Thymus (tissue), 14 donors: ENCODE data around the gene KLF6. TPM values are rescaled to one million over a fixed set of nuclear protein-coding genes. Genes with fewer than 3 reads are reported as not detected.

Experiments
- DNase-seq, 9 donors: peaks; one replicate each; pipeline ENCODE4 v3.0.0-alpha.2; 2013; ENCODE audit warnings: low spot score in 9 of 9, low read depth in 6 of 9, missing footprints in 1 of 9
- H3K27ac ChIP-seq, 2 donors: one replicate each; pipeline ENCODE4 v1.5.1; 2013; ENCODE audit warnings: control low read depth in 1 of 2, low read depth in 1 of 2, low read length in 1 of 2, mild to moderate bottlenecking in 1 of 2, moderate library complexity in 1 of 2
- H3K27me3 ChIP-seq, 2 donors: one replicate each; pipeline ENCODE4 v1.5.1; 2013; ENCODE audit warnings: low read length in 1 of 2; ENCODE audit not compliant: control insufficient read depth in 2 of 2, insufficient read depth in 1 of 2
- H3K36me3 ChIP-seq, 2 donors: one replicate each; pipeline ENCODE4 v1.5.1; 2013; ENCODE audit warnings: low read length in 1 of 2, mild to moderate bottlenecking in 1 of 2, moderate library complexity in 1 of 2; ENCODE audit not compliant: control insufficient read depth in 2 of 2, insufficient read depth in 2 of 2
- H3K4me1 ChIP-seq, 2 donors: one replicate each; pipeline ENCODE4 v1.5.1; 2013; ENCODE audit warnings: low read length in 2 of 2; ENCODE audit not compliant: control insufficient read depth in 2 of 2, insufficient read depth in 2 of 2
- H3K4me3 ChIP-seq, 2 donors: one replicate each; pipeline ENCODE4 v1.5.1; 2013; ENCODE audit warnings: low read length in 2 of 2, control low read depth in 1 of 2, mild to moderate bottlenecking in 1 of 2
- H3K9me3 ChIP-seq, 2 donors: one replicate each; pipeline ENCODE4 v1.5.1; 2013; ENCODE audit warnings: low read length in 1 of 2, mild to moderate bottlenecking in 1 of 2; ENCODE audit not compliant: control insufficient read depth in 2 of 2, insufficient read depth in 1 of 2
- WGBS: extraction: QIAGEN DNeasy Blood & Tissue Kit; methylation state at CpG from one replicate; pipeline ENCODE4 v1.1.7; 2013; 5-methylcytosine and 5-hydroxymethylcytosine counted together
- long read RNA-seq, 10 donors: transcript quantifications; one replicate each; lab custom pipeline, GENCODE V29; 2026
- polyA plus RNA-seq: library from polyadenylated mRNA; stranded (reverse); fragments of 200-250 nt; gene quantifications from one replicate; pipeline ENCODE4 v1.2.3, GENCODE V29; 2013
- total RNA-seq: library from RNA; stranded (reverse); fragments of 120-200 nt; gene quantifications from one replicate; pipeline ENCODE4 v1.2.4, GENCODE V29; 2013
- donor health status: healthy.

KLF6 gene
- total RNA-seq (27.4 TPM), polyA plus RNA-seq (65.8 TPM)
- long read RNA-seq, donor 1, full-length matches to known transcripts, result 2 of 2 reads
- long read RNA-seq, donor 1, partial matches to known transcripts, result 0 of 2 reads
- long read RNA-seq, donor 1, other reads (novel, unspliced or antisense), result 0 of 2 reads
- long read RNA-seq, donor 2, result 0 reads
- long read RNA-seq, donor 3, full-length matches to known transcripts, result 35 of 35 reads
- long read RNA-seq, donor 3, partial matches to known transcripts, result 0 of 35 reads
- long read RNA-seq, donor 3, other reads (novel, unspliced or antisense), result 0 of 35 reads
- long read RNA-seq, donor 4, full-length matches to known transcripts, result 18 of 138 reads
- long read RNA-seq, donor 4, partial matches to known transcripts, result 120 of 138 reads
- long read RNA-seq, donor 4, other reads (novel, unspliced or antisense), result 0 of 138 reads
- long read RNA-seq, donor 5, full-length matches to known transcripts, result 44 of 52 reads
- long read RNA-seq, donor 5, partial matches to known transcripts, result 8 of 52 reads
- long read RNA-seq, donor 5, other reads (novel, unspliced or antisense), result 0 of 52 reads
- long read RNA-seq, donor 6, full-length matches to known transcripts, result 22 of 22 reads
- long read RNA-seq, donor 6, partial matches to known transcripts, result 0 of 22 reads
- long read RNA-seq, donor 6, other reads (novel, unspliced or antisense), result 0 of 22 reads
- long read RNA-seq, donor 7, full-length matches to known transcripts, result 38 of 243 reads
- long read RNA-seq, donor 7, partial matches to known transcripts, result 205 of 243 reads
- long read RNA-seq, donor 7, other reads (novel, unspliced or antisense), result 0 of 243 reads
- long read RNA-seq, donor 8, full-length matches to known transcripts, result 14 of 14 reads
- long read RNA-seq, donor 8, partial matches to known transcripts, result 0 of 14 reads
- long read RNA-seq, donor 8, other reads (novel, unspliced or antisense), result 0 of 14 reads
- long read RNA-seq, donor 9, full-length matches to known transcripts, result 22 of 22 reads
- long read RNA-seq, donor 9, partial matches to known transcripts, result 0 of 22 reads
- long read RNA-seq, donor 9, other reads (novel, unspliced or antisense), result 0 of 22 reads
- long read RNA-seq, donor 10, full-length matches to known transcripts, result 30 of 30 reads
- long read RNA-seq, donor 10, partial matches to known transcripts, result 0 of 30 reads
- long read RNA-seq, donor 10, other reads (novel, unspliced or antisense), result 0 of 30 reads

DNA sequence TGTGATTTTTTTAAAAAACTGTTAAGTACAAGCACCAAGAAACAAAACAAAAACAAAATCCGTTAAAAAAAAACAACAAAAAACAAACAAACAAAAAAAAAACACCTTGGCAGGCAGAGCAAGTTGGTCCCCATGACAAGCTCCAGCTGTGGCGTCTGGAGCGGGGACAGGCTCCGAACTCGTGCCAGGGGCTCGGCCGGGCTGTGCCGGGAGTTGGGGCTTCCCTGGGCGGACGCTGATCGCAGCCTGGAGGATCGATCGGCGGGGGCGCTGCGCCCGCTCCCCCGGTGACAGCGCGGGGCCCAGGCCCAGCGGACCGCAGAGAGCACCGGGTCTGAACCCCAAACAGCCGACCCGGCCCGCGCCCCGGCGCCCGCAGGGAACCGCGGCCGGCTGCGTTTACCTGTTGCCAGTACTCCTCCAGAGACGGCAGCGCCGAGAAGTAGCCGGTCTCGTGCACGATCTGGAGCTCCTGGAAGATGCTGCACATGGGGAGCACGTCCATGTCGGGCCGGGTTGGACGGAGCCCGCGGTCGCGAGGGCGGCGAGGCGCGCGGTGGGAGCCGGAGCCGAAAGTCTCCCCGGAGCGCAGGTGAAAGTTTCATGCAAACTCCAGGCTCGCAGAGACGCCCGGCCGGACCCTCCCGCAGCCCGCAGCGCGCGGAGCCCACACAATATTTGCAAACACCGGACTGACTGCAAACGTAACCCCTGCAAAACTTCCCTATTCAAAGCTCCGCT is at the start of gene KLF6:
Gene KLF6 (minus strand): TSS at position 700 of the 741 bp plus-strand sequence. CDS start 195 bp downstream, at position 505.
- H3K9me3 ChIP-seq, result no peaks in the 10 kb centered on the region
- peak within 1 kb of the TSS; percentile 76 to 100 for H3K4me3 ChIP-seq
- H3K4me1 ChIP-seq, result peaks cover 27 to 40% of the 10 kb centered on the region in 2 donors
- WGBS, result under 1% methylated on average over 69 of the region's 69 CpGs
- H3K36me3 ChIP-seq, result peaks cover 28 to 32% of the 10 kb centered on the region in 2 donors
- DNase-seq, result peak in 3 of 9 donors; percentile 43 to 53 (median 50)
- H3K27ac ChIP-seq, result peak within 1 kb of the TSS; percentile 99
- H3K27me3 ChIP-seq, result no peaks in the 10 kb centered on the region

DNA sequence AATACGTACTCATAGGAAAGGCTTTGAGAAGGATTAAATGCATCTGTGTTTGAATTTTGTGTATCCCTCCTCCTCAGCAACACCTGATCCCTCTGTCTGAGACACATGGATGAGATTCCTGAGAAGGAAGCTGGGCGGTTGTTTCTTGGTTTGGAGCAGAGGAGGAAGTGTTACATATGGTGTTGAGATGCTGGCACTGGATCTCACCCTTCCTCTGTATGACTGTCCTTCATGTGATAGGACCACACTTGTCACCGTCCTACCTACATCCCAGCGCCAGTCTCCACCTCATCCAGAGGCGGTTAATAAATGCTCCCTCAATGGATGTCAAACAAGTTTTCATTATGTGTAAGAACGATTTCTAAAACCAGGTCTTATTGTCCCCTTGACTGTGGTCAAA is 49.4 kb upstream of the KLF6 start:
- Histone ChIP-seq H3K4me3 (no peak overlapping the region), H3K4me1 (peaks cover 4% of the 10 kb centered on the region in 2 donors), H3K9me3 (no peaks in the 10 kb centered on the region), H3K36me3 (no peaks in the 10 kb centered on the region), H3K27ac (no peak overlapping the region), H3K27me3 (no peaks in the 10 kb centered on the region)
- no peak for DNase-seq
- WGBS, result 98% methylated on average over 6 of the region's 6 CpGs

DNA sequence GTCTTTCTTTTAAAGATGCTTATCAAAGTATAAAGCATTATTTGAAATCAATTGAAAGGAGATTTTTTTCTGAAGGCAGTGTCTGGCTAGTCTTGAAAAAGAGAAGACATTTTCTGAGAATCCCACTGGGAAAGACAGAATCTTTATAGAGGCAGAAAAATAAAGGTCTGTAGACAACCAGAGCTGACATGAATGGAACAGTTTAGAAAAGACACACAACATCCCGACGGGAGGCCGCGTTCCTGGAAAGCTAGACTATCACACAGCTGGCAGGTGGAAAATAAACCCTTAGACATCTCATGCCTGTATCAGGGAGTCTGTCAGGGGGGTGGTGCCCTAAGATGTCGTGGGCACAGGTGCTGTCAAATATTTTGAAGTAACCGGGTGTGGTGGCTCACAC is 48.0 kb upstream of the KLF6 start:
- Histone ChIP-seq H3K27ac (no peak overlapping the region), H3K4me3 (no peak overlapping the region), H3K4me1 (peaks cover 6 to 12% of the 10 kb centered on the region in 2 donors), H3K36me3 (no peaks in the 10 kb centered on the region), H3K9me3 (no peaks in the 10 kb centered on the region), H3K27me3 (no peaks in the 10 kb centered on the region)
- WGBS, result 97% methylated on average over 6 of the region's 6 CpGs
- no peak for DNase-seq

DNA sequence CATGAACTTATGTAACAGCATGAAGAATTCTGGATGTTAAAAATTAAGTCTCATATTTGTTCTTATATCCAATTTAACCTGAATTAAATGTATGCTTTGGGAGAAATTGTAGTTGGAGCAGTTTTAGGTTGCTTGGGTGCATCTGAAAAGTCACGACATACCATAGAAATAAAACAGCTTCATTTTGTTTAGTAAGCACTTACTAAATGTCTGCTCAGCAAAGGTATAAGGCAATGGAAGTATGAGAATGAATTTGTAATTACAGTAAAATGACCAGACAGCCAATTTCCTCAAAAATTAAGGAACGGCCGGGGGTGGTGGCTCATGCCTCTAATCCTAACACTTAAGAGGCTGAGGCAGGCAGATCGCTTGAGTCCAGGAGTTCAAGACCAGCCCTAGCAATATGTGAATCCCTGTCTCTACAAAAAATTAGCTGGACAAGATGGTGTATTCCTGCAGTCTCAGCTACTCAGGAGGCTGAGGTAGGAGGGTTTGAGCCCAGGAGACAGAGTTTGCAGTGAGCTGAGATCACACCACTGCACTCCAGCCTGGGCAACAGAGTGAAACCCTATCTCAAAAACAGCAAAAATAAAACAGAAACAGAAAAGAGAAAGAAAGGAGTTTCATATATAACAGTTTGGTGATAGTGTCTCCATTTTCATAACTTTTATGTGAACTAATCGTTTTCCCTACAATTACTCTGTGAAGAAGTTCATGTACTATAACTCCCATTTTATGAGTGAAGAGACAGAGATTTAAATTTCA is 47.2 kb upstream of the KLF6 start:
- H3K4me3 ChIP-seq, result no peak overlapping the region
- no peaks in the 10 kb centered on the region for H3K36me3 ChIP-seq
- WGBS, result 97% methylated on average over 5 of the region's 5 CpGs
- no peak overlapping the region for H3K27ac ChIP-seq
- peaks cover 6 to 12% of the 10 kb centered on the region in 2 donors for H3K4me1 ChIP-seq
- H3K9me3 ChIP-seq, result no peaks in the 10 kb centered on the region
- no peak for DNase-seq
- no peaks in the 10 kb centered on the region for H3K27me3 ChIP-seq

DNA sequence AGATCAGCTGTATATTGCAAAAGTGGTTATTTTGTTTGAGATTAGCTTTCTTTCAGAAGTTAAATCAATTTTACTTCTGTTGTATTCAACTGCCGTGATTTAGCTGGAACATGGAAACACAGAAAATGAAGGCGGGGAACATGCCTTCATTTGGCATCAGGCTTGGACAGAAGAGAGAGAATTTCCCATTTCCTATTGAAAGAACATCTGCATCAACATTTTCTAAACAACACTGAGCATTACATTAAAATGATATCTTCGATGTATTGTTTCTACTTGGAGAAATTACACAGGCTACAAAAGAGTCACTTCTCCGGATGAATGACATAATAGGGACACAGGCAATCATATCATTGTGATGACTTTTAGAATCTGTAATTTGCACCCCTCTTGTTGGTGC is 46.6 kb upstream of the KLF6 start:
- Histone ChIP-seq H3K27ac (no peak overlapping the region), H3K4me3 (no peak overlapping the region), H3K27me3 (no peaks in the 10 kb centered on the region), H3K9me3 (no peaks in the 10 kb centered on the region), H3K36me3 (no peaks in the 10 kb centered on the region), H3K4me1 (peaks cover 6 to 12% of the 10 kb centered on the region in 2 donors)
- DNase-seq, result no peak
- 97% methylated on average over 4 of the region's 4 CpGs for WGBS

DNA sequence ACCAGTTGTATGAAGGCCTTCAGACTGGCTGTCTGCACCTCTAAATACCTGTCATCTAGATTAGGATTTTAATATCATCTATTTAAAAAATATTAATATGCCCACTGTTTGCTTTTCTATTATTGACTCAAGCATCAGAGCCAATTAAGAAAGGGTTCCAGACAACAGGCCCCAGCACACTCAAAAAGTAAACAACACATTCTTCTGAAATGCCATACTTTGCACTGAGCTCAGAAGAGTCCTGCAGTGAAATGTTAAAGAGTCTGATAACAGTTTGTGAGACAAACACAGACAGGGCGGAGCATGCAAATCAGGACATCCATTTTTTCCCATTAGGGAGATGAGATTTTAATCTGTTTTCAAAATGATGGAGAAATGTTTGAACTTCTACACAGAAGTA is 45.9 kb upstream of the KLF6 start:
- 95% methylated on average over 1 of the region's 1 CpG for WGBS
- Histone ChIP-seq H3K4me3 (no peak overlapping the region), H3K36me3 (no peaks in the 10 kb centered on the region), H3K27ac (no peak overlapping the region), H3K9me3 (no peaks in the 10 kb centered on the region), H3K4me1 (peaks cover 6 to 12% of the 10 kb centered on the region in 2 donors), H3K27me3 (no peaks in the 10 kb centered on the region)
- no peak for DNase-seq

DNA sequence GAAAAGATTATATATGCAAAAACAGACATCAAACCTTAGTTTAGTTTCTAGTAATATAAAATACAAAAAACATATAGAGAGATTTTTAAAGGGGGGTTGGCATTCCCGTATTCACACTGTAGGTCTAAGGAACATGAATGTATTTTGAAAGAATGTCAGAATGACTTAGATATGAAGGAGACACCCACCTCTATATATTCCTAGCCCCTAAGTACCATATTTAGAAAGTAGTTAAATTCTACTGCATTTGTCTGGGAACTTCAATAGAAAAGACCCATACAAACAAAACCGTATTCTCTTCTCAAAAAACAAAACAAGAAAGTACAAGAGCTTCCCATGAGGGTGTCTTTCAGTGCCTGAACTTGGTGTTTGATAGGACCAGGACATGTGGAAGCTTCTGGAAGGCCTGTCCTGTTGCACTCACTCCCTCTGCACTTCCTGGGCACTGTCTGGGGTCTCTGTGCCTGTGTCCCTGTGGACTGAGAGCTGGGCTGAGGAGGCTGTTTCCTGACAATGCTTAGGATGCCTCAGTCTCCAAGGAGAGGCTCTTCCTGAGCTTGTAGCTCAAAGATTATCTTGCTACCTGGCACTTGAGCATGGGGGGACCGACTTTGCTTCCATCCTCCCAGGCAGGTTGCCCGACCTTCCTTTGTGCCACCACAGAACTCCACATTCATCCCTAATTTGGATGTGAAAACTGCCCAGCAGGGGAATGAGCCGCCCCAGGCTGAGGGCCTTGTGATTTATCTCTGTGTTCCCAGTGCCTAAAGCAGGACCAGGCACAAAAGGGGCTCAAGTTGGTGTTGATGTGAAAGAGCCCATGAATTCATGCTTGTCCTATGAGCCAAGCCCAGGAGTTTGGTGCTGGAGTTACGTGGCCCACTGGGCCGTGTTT is 44.4 kb upstream of the KLF6 start:
- 92% methylated on average over 7 of the region's 7 CpGs for WGBS

More for the DNA sequence above, 44.4 kb upstream of the KLF6 start:
- H3K4me1 ChIP-seq, result peaks cover 6 to 12% of the 10 kb centered on the region in 2 donors
- peak in 1 of 9 donors; percentile 31 for DNase-seq
- H3K36me3 ChIP-seq, result no peaks in the 10 kb centered on the region
- H3K9me3 ChIP-seq, result no peaks in the 10 kb centered on the region
- H3K27me3 ChIP-seq, result no peaks in the 10 kb centered on the region
- peak overlapping the region; percentile 58 to 80 for H3K27ac ChIP-seq
- H3K4me3 ChIP-seq, result peak overlapping the region; percentile 6 to 11
